Neural progenitor cell (in vitro differentiated cells): ENCODE measurements around the gene TNNI2. TPM values are rescaled to one million over a fixed set of nuclear protein-coding genes. Genes with fewer than 3 reads are reported as not detected.

ENCODE experiments used
- DNase-seq: peaks from one replicate; pipeline ENCODE4 v3.0.0-alpha.2; 2016; ENCODE audit warnings: low spot score
- H2AFZ ChIP-seq: fragments of 200-600 bp; sonication (generic); replicated peaks from 2 replicates; pipeline ENCODE4 v1.6.1; 2016; ENCODE audit warnings: antibody characterized with exemption
- H3F3A ChIP-seq: fragments of 200-600 bp; sonication (generic); 2 replicates; pipeline ENCODE4 v1.6.1; 2016; ENCODE audit warnings: antibody characterized with exemption, low read depth
- H3K27ac ChIP-seq: fragments of 200-600 bp; sonication (generic); 2 replicates; pipeline ENCODE4 v1.5.1; 2016; ENCODE audit warnings: mild to moderate bottlenecking
- H3K27me3 ChIP-seq: fragments of 200-600 bp; sonication (generic); 2 replicates; pipeline ENCODE4 v1.6.1; 2016; ENCODE audit warnings: mild to moderate bottlenecking, moderate library complexity
- H3K36me3 ChIP-seq: fragments of 200-600 bp; sonication (generic); 2 replicates; pipeline ENCODE4 v1.5.1; 2016
- H3K4me1 ChIP-seq: fragments of 200-600 bp; sonication (generic); 2 replicates; pipeline ENCODE4 v1.6.1; 2016; ENCODE audit warnings: mixed run types
- H3K4me2 ChIP-seq: fragments of 200-600 bp; sonication (generic); 2 replicates; pipeline ENCODE4 v1.6.1; 2016
- H3K4me3 ChIP-seq: fragments of 200-600 bp; sonication (generic); 2 replicates; pipeline ENCODE4 v1.5.1; 2016
- H3K79me2 ChIP-seq: fragments of 200-600 bp; sonication (generic); 2 replicates; pipeline ENCODE4 v1.6.1; 2016; ENCODE audit warnings: low read depth
- H3K9ac ChIP-seq: fragments of 200-600 bp; sonication (generic); 2 replicates; pipeline ENCODE4 v1.6.1; 2016
- H3K9me3 ChIP-seq: fragments of 200-600 bp; sonication (generic); 2 replicates; pipeline ENCODE4 v1.5.1; 2016; ENCODE audit warnings: low read depth
- H4K20me1 ChIP-seq: fragments of 200-600 bp; sonication (generic); 2 replicates; pipeline ENCODE4 v1.6.1; 2016; ENCODE audit warnings: low read depth
- H3K27ac Mint-ChIP-seq: 3 replicates; pipeline ENCODE4 v1.8.0; 2021; ENCODE audit warnings: mixed read lengths
- H3K27me3 Mint-ChIP-seq: 2 replicates; pipeline ENCODE4 v1.8.0; 2022; ENCODE audit warnings: low read depth, mild to moderate bottlenecking, inconsistent platforms, moderate library complexity, mixed read lengths; ENCODE audit not compliant: insufficient read depth
- H3K36me3 Mint-ChIP-seq: 3 replicates; pipeline ENCODE4 v1.8.0; 2021; ENCODE audit warnings: mixed read lengths
- H3K4me1 Mint-ChIP-seq: 3 replicates; pipeline ENCODE4 v1.8.0; 2021; ENCODE audit warnings: mixed read lengths
- H3K4me3 Mint-ChIP-seq: 3 replicates; pipeline ENCODE4 v1.8.0; 2021; ENCODE audit warnings: mild to moderate bottlenecking, moderate library complexity, mixed read lengths
- H3K9me3 Mint-ChIP-seq: 3 replicates; pipeline ENCODE4 v1.8.0; 2020; ENCODE audit warnings: mixed read lengths
- CTCF ChIP-seq: fragments of 200-600 bp; sonication (generic); IDR thresholded peaks from 2 replicates; pipeline ENCODE4 v1.5.1; 2017; ENCODE audit warnings: antibody characterized with exemption, mild to moderate bottlenecking
- EZH2 ChIP-seq: fragments of 200-600 bp; sonication (generic); IDR thresholded peaks from 2 replicates; pipeline ENCODE4 v1.6.1; 2017; ENCODE audit warnings: antibody characterized with exemption, mild to moderate bottlenecking, moderate library complexity
- EZH2phosphoT487 ChIP-seq: fragments of 200-600 bp; sonication (generic); IDR thresholded peaks from 2 replicates; pipeline ENCODE4 v1.6.1; 2017; ENCODE audit warnings: antibody characterized with exemption
- total RNA-seq: library from RNA; depleted of rRNA; stranded (reverse); fragments of >200 nt; gene quantifications from 2 replicates; pipeline ENCODE4 v1.2.3, GENCODE V29; 2015; ENCODE audit warnings: low replicate concordance

The TNNI2 gene
- total RNA-seq, 1 donor from 2014 or later, result 2.6 TPM

- Mint-ChIP-seq H3K27ac (no peak overlapping the region), H3K4me3 (no peak overlapping the region), H3K9me3 (no peaks in the 10 kb centered on the region), H3K27me3 (peaks cover 11% of the 10 kb centered on the region), H3K36me3 (no peaks in the 10 kb centered on the region), H3K4me1 (peaks cover 2% of the 10 kb centered on the region)
- Histone ChIP-seq H3F3A (no peaks in the 10 kb centered on the region), H3K9me3 (no peaks in the 10 kb centered on the region), H3K9ac (no peak overlapping the region), H3K79me2 (no peaks in the 10 kb centered on the region), H3K27me3 (no peaks in the 10 kb centered on the region), H3K4me2 (no peak overlapping the region), H2AFZ (no peak overlapping the region), H3K4me3 (no peak overlapping the region), H3K36me3 (no peaks in the 10 kb centered on the region), H3K27ac (no peak overlapping the region), H3K4me1 (no peaks in the 10 kb centered on the region), H4K20me1 (no peaks in the 10 kb centered on the region)
- TF ChIP-seq EZH2, result no peak
- TF ChIP-seq CTCF, result no peak
- TF ChIP-seq EZH2phosphoT487, result no peak
- DNase-seq, result no peak
Measured at GRCh38 chr11:1851468-1852180, 12.8 kb downstream of the TNNI2 start.

GRCh38 chr11:1852271-1852876 is 13.6 kb downstream of the TNNI2 start:
- no peak for TF ChIP-seq EZH2
- TF ChIP-seq EZH2phosphoT487, result no peak
- TF ChIP-seq CTCF, result no peak
- H3K36me3 ChIP-seq, result no peaks in the 10 kb centered on the region
- no peak overlapping the region for H3K4me3 ChIP-seq
- H3K27me3 ChIP-seq, result no peaks in the 10 kb centered on the region
- no peaks in the 10 kb centered on the region for H3K9me3 ChIP-seq
- Mint-ChIP-seq H3K36me3 (no peaks in the 10 kb centered on the region), H3K4me3 (no peak overlapping the region), H3K9me3 (no peaks in the 10 kb centered on the region), H3K4me1 (no peaks in the 10 kb centered on the region), H3K27me3 (peaks cover 10% of the 10 kb centered on the region), H3K27ac (no peak overlapping the region)
- no peak overlapping the region for H2AFZ ChIP-seq
- no peaks in the 10 kb centered on the region for H3K79me2 ChIP-seq
- H4K20me1 ChIP-seq, result no peaks in the 10 kb centered on the region
- H3K4me2 ChIP-seq, result no peak overlapping the region
- H3K4me1 ChIP-seq, result no peaks in the 10 kb centered on the region
- no peaks in the 10 kb centered on the region for H3F3A ChIP-seq
- H3K27ac ChIP-seq, result no peak overlapping the region
- no peak for DNase-seq
- no peak overlapping the region for H3K9ac ChIP-seq

- Histone ChIP-seq H3F3A (no peaks in the 10 kb centered on the region), H4K20me1 (no peaks in the 10 kb centered on the region), H3K9ac (no peak within 1 kb of the TSS), H3K27ac (no peak within 1 kb of the TSS), H3K4me1 (no peaks in the 10 kb centered on the region), H3K4me2 (no peak within 1 kb of the TSS), H2AFZ (no peak within 1 kb of the TSS), H3K4me3 (no peak within 1 kb of the TSS), H3K27me3 (no peaks in the 10 kb centered on the region), H3K36me3 (no peaks in the 10 kb centered on the region), H3K79me2 (no peaks in the 10 kb centered on the region), H3K9me3 (no peaks in the 10 kb centered on the region)
- TF ChIP-seq CTCF, result no peak
- TF ChIP-seq EZH2phosphoT487, result no peak
- TF ChIP-seq EZH2, result no peak
- Mint-ChIP-seq H3K4me3 (no peak within 1 kb of the TSS), H3K9me3 (no peaks in the 10 kb centered on the region), H3K36me3 (no peaks in the 10 kb centered on the region), H3K27me3 (peaks cover 8% of the 10 kb centered on the region), H3K27ac (no peak within 1 kb of the TSS), H3K4me1 (no peaks in the 10 kb centered on the region)
- no peak for DNase-seq
Measured at GRCh38 chr11:1852877-1853276, 14.1 kb downstream of the TNNI2 start, which contains the start of gene LSP1. Gene LSP1, plus strand, starts transcription at chr11:1853084. Its CDS starts 61 bp downstream, at chr11:1853145.
